ENCODE data around the gene ACTR2.

Gene ACTR2

GRCh38 chr2:65267008-65267407, 39.4 kb downstream of the ACTR2 start:
- no peaks in the 10 kb centered on the region for H3K36me3 ChIP-seq (ENCODE audit: control insufficient read depth, insufficient read depth, low read length)
- peaks cover 14% of the 10 kb centered on the region for H3K27me3 ChIP-seq (ENCODE audit: control insufficient read depth, insufficient read depth, low read length)
- no peaks in the 10 kb centered on the region for H3K9me3 ChIP-seq (ENCODE audit: control insufficient read depth, insufficient read depth, low read length)
- H3K9ac ChIP-seq (ENCODE audit: low read depth, low read length), result no peak overlapping the region
- H3K4me3 ChIP-seq (ENCODE audit: low read depth, low read length), result no peak overlapping the region
- peaks cover 4% of the 10 kb centered on the region for H3K4me1 ChIP-seq (ENCODE audit: control insufficient read depth, insufficient read depth, low read length)

GRCh38 chr2:65268957-65269356, 41.3 kb downstream of the ACTR2 start:
- no peaks in the 10 kb centered on the region for H3K9me3 ChIP-seq (ENCODE audit: control insufficient read depth, insufficient read depth, low read length)
- H3K36me3 ChIP-seq (ENCODE audit: control insufficient read depth, insufficient read depth, low read length), result no peaks in the 10 kb centered on the region
- peaks cover 31% of the 10 kb centered on the region for H3K27me3 ChIP-seq (ENCODE audit: control insufficient read depth, insufficient read depth, low read length)
- peaks cover 4% of the 10 kb centered on the region for H3K4me1 ChIP-seq (ENCODE audit: control insufficient read depth, insufficient read depth, low read length)
- no peak overlapping the region for H3K9ac ChIP-seq (ENCODE audit: low read depth, low read length)
- H3K4me3 ChIP-seq (ENCODE audit: low read depth, low read length), result no peak overlapping the region

DNA sequence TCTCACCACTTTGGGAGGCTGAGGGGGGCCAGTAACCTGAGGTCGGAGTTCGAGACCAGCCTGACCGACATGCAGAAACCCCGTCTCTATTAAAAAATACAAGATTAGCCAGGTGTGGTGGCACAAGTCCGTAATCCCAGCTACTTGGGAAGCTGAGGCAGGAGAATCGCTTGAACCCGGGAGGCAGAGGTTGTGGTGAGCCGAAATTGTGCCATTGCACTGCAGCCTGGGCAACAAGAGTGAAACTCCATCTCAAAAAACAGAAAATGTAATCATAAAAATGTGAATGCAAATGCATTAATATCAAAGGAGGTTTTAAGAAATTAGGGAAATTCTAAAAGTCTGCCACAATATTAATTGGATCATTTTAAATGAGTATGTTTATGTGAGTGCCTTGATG, 45.7 kb downstream of the ACTR2 start:
- Histone ChIP-seq H3K27me3 (ENCODE audit: control insufficient read depth, insufficient read depth, low read length) (peaks cover 68% of the 10 kb centered on the region), H3K4me3 (ENCODE audit: low read depth, low read length) (no peak overlapping the region), H3K9me3 (ENCODE audit: control insufficient read depth, insufficient read depth, low read length) (no peaks in the 10 kb centered on the region), H3K9ac (ENCODE audit: low read depth, low read length) (no peak overlapping the region), H3K4me1 (ENCODE audit: control insufficient read depth, insufficient read depth, low read length) (peaks cover 3% of the 10 kb centered on the region), H3K36me3 (ENCODE audit: control insufficient read depth, insufficient read depth, low read length) (no peaks in the 10 kb centered on the region)

DNA sequence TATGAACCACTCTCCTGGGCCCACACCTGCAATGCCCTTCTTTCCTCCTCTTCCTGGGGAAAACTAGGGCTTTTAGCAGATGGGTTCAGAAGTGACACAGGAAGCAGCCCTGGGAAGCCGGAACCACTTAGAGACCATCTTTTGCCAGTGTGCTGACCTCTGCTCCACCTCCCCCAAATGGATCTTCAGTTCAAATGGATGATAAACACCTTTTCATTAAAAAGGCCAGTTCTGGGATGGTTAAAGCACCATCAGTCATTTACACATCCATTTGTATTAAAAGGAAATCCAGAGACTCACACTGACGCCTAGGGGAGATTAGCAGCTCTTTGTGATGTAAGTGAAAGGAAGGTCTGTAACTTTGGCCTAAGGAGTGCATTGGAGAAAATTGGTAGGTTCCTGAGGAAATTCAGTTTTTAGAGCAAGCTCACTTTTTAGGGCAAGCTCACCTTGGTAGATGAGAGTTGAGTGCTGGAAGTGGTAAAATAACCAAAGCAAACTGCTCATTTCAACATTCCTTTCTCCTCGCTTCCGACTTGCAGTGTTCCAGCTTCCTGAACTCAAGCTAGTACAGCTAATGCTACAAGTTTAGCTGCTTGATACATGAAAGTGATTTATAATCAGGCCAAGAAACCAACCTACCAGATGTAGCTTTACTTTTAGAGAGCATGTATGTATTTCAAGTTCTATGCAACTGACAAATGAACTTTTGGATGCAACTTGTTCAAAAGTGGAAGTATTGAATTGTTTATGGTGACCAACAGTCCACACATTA, 47.7 kb downstream of the ACTR2 start:
- H3K4me3 ChIP-seq (ENCODE audit: low read depth, low read length), result no peak overlapping the region
- H3K4me1 ChIP-seq (ENCODE audit: control insufficient read depth, insufficient read depth, low read length), result peaks cover 3% of the 10 kb centered on the region
- H3K27me3 ChIP-seq (ENCODE audit: control insufficient read depth, insufficient read depth, low read length), result peaks cover 86% of the 10 kb centered on the region
- H3K9ac ChIP-seq (ENCODE audit: low read depth, low read length), result no peak overlapping the region
- H3K36me3 ChIP-seq (ENCODE audit: control insufficient read depth, insufficient read depth, low read length), result no peaks in the 10 kb centered on the region
- H3K9me3 ChIP-seq (ENCODE audit: control insufficient read depth, insufficient read depth, low read length), result no peaks in the 10 kb centered on the region

- Histone ChIP-seq H3K27me3 (ENCODE audit: control insufficient read depth, insufficient read depth, low read length) (peaks cover 84% of the 10 kb centered on the region), H3K36me3 (ENCODE audit: control insufficient read depth, insufficient read depth, low read length) (no peaks in the 10 kb centered on the region), H3K9me3 (ENCODE audit: control insufficient read depth, insufficient read depth, low read length) (no peaks in the 10 kb centered on the region), H3K9ac (ENCODE audit: low read depth, low read length) (no peak overlapping the region), H3K4me3 (ENCODE audit: low read depth, low read length) (no peak overlapping the region), H3K4me1 (ENCODE audit: control insufficient read depth, insufficient read depth, low read length) (peaks cover 4% of the 10 kb centered on the region)
Measured at GRCh38 chr2:65276609-65277008, 49.0 kb downstream of the ACTR2 start.

GRCh38 chr2:65277118-65277517, 49.5 kb downstream of the ACTR2 start:
- H3K4me1 ChIP-seq (ENCODE audit: control insufficient read depth, insufficient read depth, low read length), result peaks cover 6% of the 10 kb centered on the region
- no peaks in the 10 kb centered on the region for H3K9me3 ChIP-seq (ENCODE audit: control insufficient read depth, insufficient read depth, low read length)
- no peak overlapping the region for H3K4me3 ChIP-seq (ENCODE audit: low read depth, low read length)
- no peaks in the 10 kb centered on the region for H3K36me3 ChIP-seq (ENCODE audit: control insufficient read depth, insufficient read depth, low read length)
- peaks cover 81% of the 10 kb centered on the region for H3K27me3 ChIP-seq (ENCODE audit: control insufficient read depth, insufficient read depth, low read length)
- no peak overlapping the region for H3K9ac ChIP-seq (ENCODE audit: low read depth, low read length)

DNA sequence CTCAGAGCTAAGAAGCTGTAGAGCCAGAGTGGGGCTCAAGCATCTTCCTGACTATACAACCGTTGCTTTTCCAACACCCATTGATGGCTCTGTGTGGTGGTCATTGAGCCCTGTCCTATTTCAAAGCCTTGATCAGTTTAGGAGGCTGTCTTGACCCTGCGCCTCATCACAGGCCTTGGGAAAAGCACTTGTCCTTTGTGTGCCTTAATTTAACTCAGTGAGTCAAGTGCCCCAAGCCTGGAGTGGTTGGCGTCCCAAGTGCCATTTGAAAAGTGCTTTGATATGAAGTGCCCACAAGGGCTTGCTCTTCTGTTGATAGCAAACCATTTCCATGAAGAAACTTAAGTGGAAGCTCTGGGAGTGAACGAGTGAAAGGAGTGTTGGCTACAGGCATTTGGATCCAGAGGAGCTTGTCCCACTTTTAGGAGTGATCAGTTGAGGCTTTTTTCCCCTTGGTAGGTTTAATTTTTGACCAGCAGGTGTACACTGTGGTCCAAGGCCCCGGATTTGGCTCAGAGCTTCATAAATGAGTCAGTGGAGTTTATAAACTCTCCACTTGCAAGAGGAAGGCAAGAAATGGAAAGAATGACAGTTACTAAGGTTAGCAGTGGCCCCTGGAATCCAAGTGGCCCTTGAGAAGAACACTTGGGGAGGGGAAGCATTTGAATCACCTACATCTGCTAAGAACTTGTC, 50.3 kb downstream of the ACTR2 start:
- Histone ChIP-seq H3K4me3 (ENCODE audit: low read depth, low read length) (no peak overlapping the region), H3K36me3 (ENCODE audit: control insufficient read depth, insufficient read depth, low read length) (no peaks in the 10 kb centered on the region), H3K9me3 (ENCODE audit: control insufficient read depth, insufficient read depth, low read length) (no peaks in the 10 kb centered on the region), H3K4me1 (ENCODE audit: control insufficient read depth, insufficient read depth, low read length) (peaks cover 11% of the 10 kb centered on the region), H3K27me3 (ENCODE audit: control insufficient read depth, insufficient read depth, low read length) (peaks cover 75% of the 10 kb centered on the region), H3K9ac (ENCODE audit: low read depth, low read length) (no peak overlapping the region)

DNA sequence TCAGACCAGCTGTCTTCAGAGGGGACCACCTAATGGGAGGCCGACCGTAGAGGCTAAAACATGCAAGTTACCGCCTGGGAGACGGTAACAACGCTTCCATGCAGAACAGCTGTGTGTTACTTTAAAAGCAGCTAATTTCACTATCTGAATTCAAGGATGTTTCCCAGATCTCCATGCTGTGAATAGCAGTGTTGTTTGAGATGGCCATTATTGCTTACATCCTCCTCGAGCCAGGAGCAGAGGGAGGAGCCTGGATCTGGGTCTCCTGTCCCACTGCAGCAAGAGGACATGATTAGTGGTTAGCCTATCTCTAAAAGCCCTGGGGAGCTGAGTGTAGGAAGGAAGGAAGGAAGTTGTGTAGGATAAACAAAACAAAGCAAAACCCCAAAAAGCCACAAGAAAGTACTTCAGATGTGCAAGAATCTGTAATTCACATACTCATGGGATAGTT, 50.9 kb downstream of the ACTR2 start:
- Histone ChIP-seq H3K9me3 (ENCODE audit: control insufficient read depth, insufficient read depth, low read length) (no peaks in the 10 kb centered on the region), H3K36me3 (ENCODE audit: control insufficient read depth, insufficient read depth, low read length) (no peaks in the 10 kb centered on the region), H3K4me3 (ENCODE audit: low read depth, low read length) (peak overlapping the region; percentile 8), H3K4me1 (ENCODE audit: control insufficient read depth, insufficient read depth, low read length) (peaks cover 11% of the 10 kb centered on the region), H3K27me3 (ENCODE audit: control insufficient read depth, insufficient read depth, low read length) (peaks cover 71% of the 10 kb centered on the region), H3K9ac (ENCODE audit: low read depth, low read length) (no peak overlapping the region)

DNA sequence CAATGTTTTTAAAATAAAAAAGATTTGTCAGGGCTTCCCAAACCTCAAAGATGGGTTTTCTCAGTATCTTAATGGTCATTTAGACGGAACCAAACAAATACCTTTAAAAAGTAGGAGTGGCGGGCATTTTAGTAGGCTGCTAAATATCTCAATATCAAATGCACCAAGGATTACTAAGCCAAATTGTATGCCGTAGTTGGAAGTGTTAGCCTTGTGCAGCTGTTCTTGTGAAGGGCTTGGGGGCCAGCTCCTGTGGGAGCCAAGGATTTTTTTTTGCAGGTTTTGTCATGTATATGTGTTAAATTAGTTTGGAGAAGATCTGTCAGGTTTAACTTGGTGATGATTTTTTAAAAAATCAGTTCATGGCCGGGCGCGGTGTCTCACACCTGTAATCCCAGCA, 52.1 kb downstream of the ACTR2 start:
- peaks cover 11% of the 10 kb centered on the region for H3K4me1 ChIP-seq (ENCODE audit: control insufficient read depth, insufficient read depth, low read length)
- H3K9ac ChIP-seq (ENCODE audit: low read depth, low read length), result no peak overlapping the region
- no peak overlapping the region for H3K4me3 ChIP-seq (ENCODE audit: low read depth, low read length)
- H3K27me3 ChIP-seq (ENCODE audit: control insufficient read depth, insufficient read depth, low read length), result peaks cover 61% of the 10 kb centered on the region
- H3K9me3 ChIP-seq (ENCODE audit: control insufficient read depth, insufficient read depth, low read length), result no peaks in the 10 kb centered on the region
- no peaks in the 10 kb centered on the region for H3K36me3 ChIP-seq (ENCODE audit: control insufficient read depth, insufficient read depth, low read length)

DNA sequence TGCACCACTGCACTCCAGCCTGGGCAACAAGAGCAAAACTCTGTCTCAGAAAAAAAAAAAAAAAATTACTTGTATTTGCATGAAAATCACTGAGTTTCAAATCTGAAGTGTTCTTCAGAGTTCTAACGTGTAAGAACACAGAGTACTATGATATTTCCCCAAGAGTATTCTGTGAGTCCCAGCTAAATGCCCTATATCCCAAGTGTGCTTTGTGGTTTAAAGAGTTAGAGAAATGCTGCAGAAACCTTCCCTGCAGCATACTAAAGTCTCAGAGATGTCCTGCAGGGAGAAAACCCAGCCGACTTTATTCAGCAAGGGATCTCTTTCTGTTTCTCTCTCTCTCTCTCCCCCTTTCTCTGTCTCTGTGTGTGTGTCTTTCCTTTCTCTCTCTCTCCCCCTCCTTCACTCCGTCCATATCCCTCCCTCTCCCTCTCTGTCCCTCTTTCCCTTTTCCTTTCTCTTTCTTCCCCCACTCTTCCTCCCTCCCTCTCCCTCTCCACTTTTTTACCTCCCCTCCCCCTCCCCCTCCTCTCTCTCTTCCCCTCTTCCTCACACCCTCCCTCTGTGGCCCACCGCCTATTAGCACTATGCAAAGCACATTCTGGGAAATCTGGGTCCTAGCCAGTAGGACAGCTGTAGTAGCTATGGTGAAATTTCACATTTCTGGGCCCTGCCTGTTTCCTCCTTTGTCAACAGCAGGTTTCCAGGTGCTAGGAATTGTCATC, 54.2 kb downstream of the ACTR2 start:
- Histone ChIP-seq H3K4me3 (ENCODE audit: low read depth, low read length) (no peak overlapping the region), H3K27me3 (ENCODE audit: control insufficient read depth, insufficient read depth, low read length) (peaks cover 43% of the 10 kb centered on the region), H3K9me3 (ENCODE audit: control insufficient read depth, insufficient read depth, low read length) (no peaks in the 10 kb centered on the region), H3K9ac (ENCODE audit: low read depth, low read length) (no peak overlapping the region), H3K4me1 (ENCODE audit: control insufficient read depth, insufficient read depth, low read length) (peaks cover 8% of the 10 kb centered on the region), H3K36me3 (ENCODE audit: control insufficient read depth, insufficient read depth, low read length) (no peaks in the 10 kb centered on the region)

GRCh38 chr2:65282477-65283053, 54.9 kb downstream of the ACTR2 start:
- Histone ChIP-seq H3K36me3 (ENCODE audit: control insufficient read depth, insufficient read depth, low read length) (no peaks in the 10 kb centered on the region), H3K4me1 (ENCODE audit: control insufficient read depth, insufficient read depth, low read length) (peaks cover 8% of the 10 kb centered on the region), H3K27me3 (ENCODE audit: control insufficient read depth, insufficient read depth, low read length) (peaks cover 35% of the 10 kb centered on the region), H3K9me3 (ENCODE audit: control insufficient read depth, insufficient read depth, low read length) (no peaks in the 10 kb centered on the region), H3K4me3 (ENCODE audit: low read depth, low read length) (no peak overlapping the region), H3K9ac (ENCODE audit: low read depth, low read length) (no peak overlapping the region)
